ENCODE data around the gene TGM1. TPM values are rescaled to one million over a fixed set of nuclear protein-coding genes. Genes with fewer than 3 reads are reported as not detected.
"Not testable (repeated sequence)": the region's sequence is repeated elsewhere in the genome, so short reads cannot be mapped to it uniquely, and the experiment has no call there.

TGM1 gene
- polyA plus RNA-seq, 4 donors = 1.4 to 2.3 (median 2.1) TPM

- no peak for DNase-seq (ENCODE audit: low read depth in 4 of 4, low spot score in 3 of 4)
Observed at GRCh38 chr14:24235804-24236688, 26.9 kb downstream of the TGM1 start.

DNA sequence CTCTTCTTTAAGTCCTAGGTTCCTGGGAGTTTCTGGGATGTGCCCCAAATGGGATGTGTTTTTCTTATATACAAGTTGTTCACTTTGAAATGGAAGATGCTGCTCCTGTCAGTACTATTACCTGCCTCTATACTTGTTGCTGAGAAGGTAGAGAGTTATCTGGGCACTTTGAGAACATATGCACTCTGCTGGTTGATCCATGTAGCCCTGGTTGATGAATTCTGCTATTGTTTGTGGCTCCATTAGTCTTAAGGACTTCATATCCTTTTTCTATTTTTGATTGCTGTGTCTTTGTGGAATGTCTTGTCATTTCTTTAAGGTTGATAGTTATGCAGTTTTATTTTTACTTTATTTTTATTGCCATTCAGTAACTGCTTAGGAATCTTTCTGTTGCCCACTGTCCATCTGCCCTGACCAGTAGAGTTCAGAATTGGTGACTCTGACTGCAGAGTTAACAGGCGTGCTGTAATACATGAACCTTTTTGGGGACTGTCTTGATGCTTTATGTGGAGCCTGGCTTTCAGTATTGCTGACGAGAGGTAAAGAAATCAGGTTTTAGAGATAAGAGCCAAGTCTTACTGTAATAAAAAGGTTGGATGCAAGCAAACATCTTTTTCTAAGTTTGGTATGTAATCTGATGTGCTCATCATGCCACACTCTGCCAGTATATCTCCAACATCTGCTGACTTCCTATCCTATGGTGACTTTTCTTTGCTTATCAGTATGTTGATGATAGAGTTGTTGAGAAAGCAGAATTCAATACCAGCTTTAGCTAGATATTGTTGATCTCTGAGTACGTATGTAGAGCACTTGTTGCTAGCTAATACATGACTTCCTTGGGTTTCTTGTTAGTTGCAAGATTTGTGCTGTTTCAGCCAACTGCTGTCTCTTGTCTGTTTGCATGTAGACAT, 28.6 kb downstream of the TGM1 start:
- DNase-seq (ENCODE audit: low read depth in 4 of 4, low spot score in 3 of 4) = no peak

- DNase-seq (ENCODE audit: low read depth in 4 of 4, low spot score in 3 of 4) = no peak
Observed at GRCh38 chr14:24233538-24233866, 29.5 kb downstream of the TGM1 start.

GRCh38 chr14:24232645-24233537, 30.1 kb downstream of the TGM1 start, which contains the start of gene GMPR2:
TSS of gene GMPR2 (plus strand) at chr14:24232929. CDS start at chr14:24233254, 325 bp downstream.
- no peak for DNase-seq (ENCODE audit: low read depth in 4 of 4, low spot score in 3 of 4)

- peak; percentile 82 to 89 (median 84) for DNase-seq (ENCODE audit: low read depth in 4 of 4, low spot score in 3 of 4)
Observed at GRCh38 chr14:24232121-24232644, 30.8 kb downstream of the TGM1 start, which contains the start of gene NEDD8. TSS of gene NEDD8 (minus strand) at chr14:24232367. CDS start at chr14:24232267, 100 bp downstream.

GRCh38 chr14:24231263-24232120, 31.5 kb downstream of the TGM1 start:
- no peak for DNase-seq (ENCODE audit: low read depth in 4 of 4, low spot score in 3 of 4)

DNA sequence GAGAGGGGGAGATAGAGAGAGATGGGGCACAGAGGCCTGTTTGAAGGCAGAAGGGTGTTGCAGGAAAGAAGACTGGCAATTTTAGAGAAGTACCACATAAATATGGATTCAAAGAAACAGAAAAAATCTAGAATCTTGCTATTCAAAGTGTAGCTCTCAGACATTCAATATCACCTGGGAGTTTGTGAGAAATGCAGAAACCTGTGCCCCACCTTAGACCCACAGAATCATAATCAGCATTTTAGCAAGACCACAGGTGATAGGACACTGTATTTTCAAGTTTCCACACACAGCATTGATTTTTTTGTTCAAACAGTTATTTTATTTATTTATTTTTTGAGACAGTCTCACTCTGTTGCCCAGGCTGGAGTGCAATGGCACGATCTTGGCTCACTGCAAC, 34.1 kb downstream of the TGM1 start:
- DNase-seq (ENCODE audit: low read depth in 4 of 4, low spot score in 3 of 4) = no peak

DNA sequence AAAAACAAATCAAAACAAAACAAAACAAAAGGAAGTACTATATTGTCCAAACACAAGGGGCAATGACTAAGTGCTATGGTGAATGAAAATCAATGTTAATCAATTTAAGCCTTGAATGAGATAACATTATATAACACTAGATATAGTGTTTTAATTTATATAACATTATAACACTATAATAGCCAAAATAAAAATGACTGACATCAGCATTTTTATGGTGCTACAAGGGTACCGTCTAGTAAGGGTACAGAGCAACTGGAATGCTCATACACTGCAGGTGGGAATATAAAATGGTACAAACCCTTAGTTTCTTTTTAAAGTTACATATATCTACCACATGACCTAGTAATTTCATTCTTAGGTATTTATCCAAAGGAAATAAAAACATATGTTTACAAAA, 36.5 kb downstream of the TGM1 start:
- DNase-seq (ENCODE audit: low read depth in 4 of 4, low spot score in 3 of 4) = no peak

DNA sequence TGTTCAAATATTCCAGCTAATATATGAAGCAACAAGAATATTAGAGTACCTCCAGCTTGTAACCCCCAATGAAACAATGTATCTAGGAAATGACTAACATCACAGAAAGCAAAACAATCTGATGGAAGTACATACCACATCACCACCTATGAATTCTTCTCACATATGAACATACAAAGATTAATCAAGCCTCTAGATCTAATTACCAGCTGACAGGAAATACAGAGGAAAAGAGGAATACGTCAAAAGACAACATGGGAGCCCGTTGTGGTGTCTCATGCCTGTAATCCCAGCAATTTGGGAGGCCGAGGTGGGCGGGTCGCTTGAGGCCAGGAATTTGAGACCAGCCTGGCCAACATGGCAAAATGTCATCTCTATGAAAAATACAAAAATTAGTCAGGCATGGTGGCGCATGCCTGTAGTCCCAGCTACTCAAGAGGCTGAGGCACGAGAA, 38.3 kb downstream of the TGM1 start:
- no peak for DNase-seq (ENCODE audit: low read depth in 4 of 4, low spot score in 3 of 4)

DNA sequence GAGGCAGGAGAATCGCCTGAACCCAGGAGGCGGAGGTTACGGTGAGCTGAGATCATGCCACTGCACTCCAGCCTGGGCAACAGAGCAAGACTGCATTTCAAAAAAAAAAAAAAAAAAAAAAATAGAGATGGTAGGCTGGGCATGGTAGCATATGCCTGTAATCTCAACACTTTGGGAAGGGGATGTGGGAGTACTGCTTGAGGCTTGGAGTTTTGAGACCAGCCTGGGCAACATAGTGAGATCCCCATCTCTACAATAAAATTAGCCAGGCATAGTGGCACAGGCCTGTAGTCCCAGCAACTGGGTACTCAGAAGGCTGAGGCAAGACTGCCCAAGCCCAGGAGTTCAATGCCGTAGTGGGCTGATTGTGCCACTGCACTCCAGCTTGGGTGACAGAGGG, 40.0 kb downstream of the TGM1 start:
- not testable (repeated sequence) for DNase-seq (ENCODE audit: low read depth in 4 of 4, low spot score in 3 of 4)

- no peak for DNase-seq (ENCODE audit: low read depth in 4 of 4, low spot score in 3 of 4)
Observed at GRCh38 chr14:24219521-24219920, 43.5 kb downstream of the TGM1 start.

DNA sequence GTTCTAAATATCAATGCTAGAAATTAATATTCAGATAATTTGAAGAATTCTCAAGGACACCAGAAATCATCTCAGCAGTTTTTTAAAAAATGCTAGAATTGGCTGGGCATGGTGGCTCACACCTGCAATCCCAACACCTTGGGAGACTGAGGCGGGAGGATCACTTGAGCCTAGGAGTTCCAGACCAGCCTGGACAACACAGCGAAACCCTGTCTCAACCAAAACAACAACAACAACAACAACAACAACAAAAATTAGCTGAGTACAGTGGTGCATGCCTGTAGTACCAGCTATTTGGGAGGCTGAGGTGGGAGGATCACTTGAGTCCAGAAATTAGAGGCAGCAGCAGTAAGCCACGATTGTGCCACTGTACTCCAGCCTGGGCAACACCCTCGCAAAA, 43.9 kb downstream of the TGM1 start:
- no peak for DNase-seq (ENCODE audit: low read depth in 4 of 4, low spot score in 3 of 4)

- DNase-seq (ENCODE audit: low read depth in 4 of 4, low spot score in 3 of 4) = not testable (repeated sequence)
Observed at GRCh38 chr14:24216876-24217275, 46.1 kb downstream of the TGM1 start.

- DNase-seq (ENCODE audit: low read depth in 4 of 4, low spot score in 3 of 4) = no peak
Observed at GRCh38 chr14:24216345-24216699, 46.7 kb downstream of the TGM1 start.

DNA sequence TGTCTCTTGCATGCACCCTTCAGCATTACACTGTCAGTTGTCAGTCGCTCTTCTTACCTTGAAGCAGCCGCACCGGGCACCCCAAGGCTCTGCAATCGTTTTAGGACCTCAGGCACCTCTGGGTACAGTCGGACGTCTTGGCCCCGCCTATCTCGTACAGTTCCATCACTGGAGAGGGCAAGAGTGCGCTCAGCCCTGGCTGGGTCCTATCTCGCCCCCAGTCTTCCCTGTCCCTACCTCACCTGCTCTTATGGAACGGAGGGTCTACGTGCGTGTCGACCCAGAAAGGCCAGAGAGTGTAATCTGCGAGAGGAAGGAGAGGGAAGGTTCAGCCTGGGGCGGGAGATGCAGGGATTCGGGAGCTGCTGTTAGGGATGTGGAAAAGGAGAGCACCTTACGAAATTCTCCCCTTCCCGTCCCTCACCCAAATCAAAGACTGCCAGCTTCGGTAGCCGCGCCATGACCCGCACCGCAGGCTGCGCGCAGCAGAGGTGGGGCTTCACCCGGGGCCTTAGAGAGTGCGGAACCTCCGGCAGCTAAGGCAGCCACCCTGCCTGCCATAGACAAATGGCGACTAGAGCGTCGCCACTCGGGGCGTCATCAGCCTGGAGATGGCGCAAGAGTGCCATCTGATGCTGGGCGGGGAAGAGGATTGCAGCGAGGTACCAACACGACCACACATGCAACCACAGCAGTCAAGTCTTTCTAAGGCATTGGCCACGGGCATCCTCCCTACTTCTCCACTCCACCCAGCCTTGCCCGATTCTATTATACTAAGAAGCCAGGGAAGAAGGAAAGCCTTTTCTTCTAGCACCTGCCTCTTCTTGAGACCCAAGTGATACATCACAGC, 47.3 kb downstream of the TGM1 start, which contains the start of gene MDP1:
MDP1 (minus strand) TSS at position 572 of the 850 bp plus-strand sequence; CDS start at position 461, 111 bp downstream.
- DNase-seq (ENCODE audit: low read depth in 4 of 4, low spot score in 3 of 4) = peak in 3 of 4 donors; percentile 78 to 83 (median 80)

GRCh38 chr14:24213866-24214662, 48.9 kb downstream of the TGM1 start:
- no peak for DNase-seq (ENCODE audit: low read depth in 4 of 4, low spot score in 3 of 4)

Measured in right renal pelvis (tissue), 4 donors.